Right cardiac atrium (tissue), 5 donors: Measurements from ENCODE around the gene CAMKV. TPM values are rescaled to one million over a fixed set of nuclear protein-coding genes. Genes with fewer than 3 reads are reported as not detected.
A peak's percentile ranks its signal among the peaks of the same experiment; 100 is the strongest.

Experiments
- ATAC-seq, 2 donors: fragments of 200-7000 bp; cut with Tn5 transposase; one replicate each; pipeline versions ENCODE4 v1.8.0 to v1.9.1; 2020; ENCODE audit warnings: moderate library complexity in 2 of 2, mild to moderate bottlenecking in 1 of 2
- DNase-seq, 3 donors: peaks; one replicate each; pipeline ENCODE4 v3.0.0-alpha.2; 2020
- H3K27ac ChIP-seq: one replicate; pipeline ENCODE4 v1.5.1; 2013; ENCODE audit warnings: mild to moderate bottlenecking, low read length, control low read depth, moderate library complexity
- H3K27me3 ChIP-seq: one replicate; pipeline ENCODE4 v1.6.1; 2013; ENCODE audit not compliant: control insufficient read depth, insufficient read depth
- H3K4me1 ChIP-seq: one replicate; pipeline ENCODE4 v1.6.1; 2013; ENCODE audit warnings: low read length; ENCODE audit not compliant: control insufficient read depth, insufficient read depth
- H3K4me3 ChIP-seq: one replicate; pipeline ENCODE4 v1.5.1; 2013; ENCODE audit warnings: low read length, control low read depth
- H3K9me3 ChIP-seq: one replicate; pipeline ENCODE4 v1.6.1; 2013; ENCODE audit warnings: low read length; ENCODE audit not compliant: control insufficient read depth
- WGBS: extraction: QIAGEN DNeasy Blood & Tissue Kit; methylation state at CpG from one replicate; pipeline ENCODE4 v1.1.7; 2013; 5-methylcytosine and 5-hydroxymethylcytosine counted together
- intact Hi-C, 4 donors: fragments of 100-400 bp; cut with DNase I; formaldehyde crosslinking; loops; one replicate each; pipeline versions ENCODE4 v1.11.0 to v1.14.0; 2022 to 2023
- polyA plus RNA-seq: library from polyadenylated mRNA; stranded (reverse); fragments of 200-250 nt; gene quantifications from one replicate; pipeline ENCODE4 v1.2.3, GENCODE V29; 2013
- total RNA-seq, 4 donors: library from RNA; stranded (reverse); fragmentation: NEBNext Ultra II Directional; extraction: Animal tissue kit (Norgen Biotek cat#: 25700); gene quantifications; one replicate each; pipeline ENCODE4 v1.2.1, GENCODE V29; 2021
- donor health status: healthy with polysubstance abuse.
- donor health status: DM: no; HTN: yes; CAD: no.
- donor health status: DM: no; HTN: no; CAD: no.
- donor health status: DM: no; HTN: yes; CAD: no; lungs with severe emphysema.
- donor health status: DM: yes; HTN: yes; CAD: no.

CAMKV gene
- total and polyA plus RNA-seq, 5 donors: not detected

- Histone ChIP-seq H3K27ac (no peak overlapping the region), H3K4me1 (no peaks in the 10 kb centered on the region), H3K27me3 (no peaks in the 10 kb centered on the region), H3K4me3 (no peak overlapping the region), H3K9me3 (no peaks in the 10 kb centered on the region)
- DNase-seq (no peak), ATAC-seq (no peak)
- intact Hi-C loops: no loop called here
- WGBS: 76% methylated on average over 4 of the region's 4 CpGs
These were observed 3.1 kb upstream of the CAMKV start for GRCh38 chr3:49872801-49873281.

DNA sequence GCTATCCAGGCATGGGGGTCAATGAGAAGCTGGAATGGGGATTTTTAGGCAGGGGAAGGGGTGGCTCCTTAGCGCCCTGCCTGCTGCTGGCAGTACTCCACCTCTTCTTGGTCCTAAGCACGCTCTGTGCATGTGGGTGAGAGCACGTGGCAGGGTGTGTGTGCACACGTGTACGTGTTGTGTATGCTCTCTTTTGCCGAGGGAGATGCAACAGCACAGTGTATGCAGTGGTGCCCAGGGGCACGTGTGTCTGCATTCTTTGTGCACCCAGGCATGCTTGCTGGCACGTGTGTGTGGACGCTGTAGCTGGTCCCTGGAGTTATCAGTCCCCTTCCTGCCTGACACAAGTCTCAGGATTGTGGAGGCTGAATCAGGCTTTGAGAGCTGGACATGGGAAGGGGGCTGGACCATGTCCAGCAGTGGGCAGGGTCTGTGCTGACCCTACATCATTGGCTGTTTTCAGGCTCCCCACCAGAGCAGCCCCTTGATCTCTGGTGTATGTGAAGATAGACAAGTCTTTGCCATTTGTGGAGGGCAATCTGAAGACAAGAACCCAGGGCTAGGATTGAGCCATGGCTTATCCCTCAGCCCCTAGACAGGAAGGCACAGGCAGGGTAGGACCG is 1.9 kb upstream of the CAMKV start:
- 44% methylated on average over 10 of the region's 10 CpGs for WGBS
- intact Hi-C loops: no loop called here
- ATAC-seq (no peak), DNase-seq (no peak)
- H3K4me3 ChIP-seq: no peak overlapping the region
- no peaks in the 10 kb centered on the region for H3K9me3 ChIP-seq
- no peaks in the 10 kb centered on the region for H3K27me3 ChIP-seq
- no peak overlapping the region for H3K27ac ChIP-seq
- no peaks in the 10 kb centered on the region for H3K4me1 ChIP-seq

- Histone ChIP-seq H3K4me3 (peak overlapping the region; percentile 43), H3K4me1 (no peaks in the 10 kb centered on the region), H3K27ac (no peak overlapping the region), H3K27me3 (no peaks in the 10 kb centered on the region), H3K9me3 (no peaks in the 10 kb centered on the region)
- intact Hi-C loops: no loop called here
- DNase-seq (no peak), ATAC-seq (no peak)
- WGBS: 3% methylated on average over 23 of the region's 23 CpGs
These were observed 742 bp downstream of the CAMKV start for GRCh38 chr3:49868862-49869466.

DNA sequence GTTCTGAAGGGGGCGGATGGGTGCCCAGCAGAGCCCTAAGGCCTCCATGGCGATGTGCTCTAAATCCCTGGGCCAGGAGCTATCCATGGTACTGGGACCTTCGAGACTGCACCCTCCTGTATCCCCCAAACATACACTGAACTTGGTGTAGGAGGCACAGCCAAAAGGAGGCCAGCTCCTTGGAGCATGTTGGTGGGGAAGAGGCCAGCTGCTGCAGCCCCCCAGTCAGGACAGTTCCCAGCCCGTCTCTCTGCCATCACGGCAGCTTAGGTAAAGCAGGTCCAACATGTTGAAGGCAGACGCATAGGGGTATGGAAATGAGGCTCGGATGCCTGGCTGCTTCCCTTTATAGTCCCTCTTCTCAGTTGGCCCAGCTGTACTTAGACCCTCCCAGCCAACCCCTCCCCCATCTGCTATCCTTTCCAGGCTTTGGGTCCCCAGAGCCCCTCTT is 1.8 kb downstream of the CAMKV start:
- ATAC-seq: no peak
- Histone ChIP-seq H3K27ac (no peak overlapping the region), H3K27me3 (no peaks in the 10 kb centered on the region), H3K4me3 (no peak overlapping the region), H3K4me1 (no peaks in the 10 kb centered on the region), H3K9me3 (no peaks in the 10 kb centered on the region)
- no peak for DNase-seq
- WGBS: 20% methylated on average over 7 of the region's 7 CpGs
- intact Hi-C loops: no loop called here

DNA sequence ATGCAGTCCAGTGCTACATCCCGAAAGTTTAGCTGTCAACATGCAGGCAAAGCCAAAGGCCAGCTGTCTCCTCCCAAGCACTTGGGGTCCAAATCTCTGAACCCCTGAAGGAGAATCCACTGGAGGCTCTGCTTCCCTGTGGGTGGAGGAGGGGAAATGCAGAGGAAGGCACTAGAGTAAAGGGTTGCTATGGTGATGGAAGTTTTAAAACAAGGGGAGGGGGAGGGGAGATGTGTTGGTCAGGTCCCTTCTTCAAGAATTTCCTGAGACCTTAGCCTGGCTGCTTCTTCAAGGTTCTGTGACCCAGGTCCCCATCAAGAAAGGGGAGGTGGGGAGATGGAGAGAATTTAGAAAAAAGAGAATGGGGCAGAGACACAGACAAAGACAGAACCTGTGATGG is 2.3 kb downstream of the CAMKV start:
- DNase-seq (no peak), ATAC-seq (no peak)
- Histone ChIP-seq H3K9me3 (no peaks in the 10 kb centered on the region), H3K4me1 (no peaks in the 10 kb centered on the region), H3K4me3 (no peak overlapping the region), H3K27ac (no peak overlapping the region), H3K27me3 (no peaks in the 10 kb centered on the region)
- WGBS: 90% methylated on average over 1 of the region's 1 CpG
- intact Hi-C loops: no loop called here

DNA sequence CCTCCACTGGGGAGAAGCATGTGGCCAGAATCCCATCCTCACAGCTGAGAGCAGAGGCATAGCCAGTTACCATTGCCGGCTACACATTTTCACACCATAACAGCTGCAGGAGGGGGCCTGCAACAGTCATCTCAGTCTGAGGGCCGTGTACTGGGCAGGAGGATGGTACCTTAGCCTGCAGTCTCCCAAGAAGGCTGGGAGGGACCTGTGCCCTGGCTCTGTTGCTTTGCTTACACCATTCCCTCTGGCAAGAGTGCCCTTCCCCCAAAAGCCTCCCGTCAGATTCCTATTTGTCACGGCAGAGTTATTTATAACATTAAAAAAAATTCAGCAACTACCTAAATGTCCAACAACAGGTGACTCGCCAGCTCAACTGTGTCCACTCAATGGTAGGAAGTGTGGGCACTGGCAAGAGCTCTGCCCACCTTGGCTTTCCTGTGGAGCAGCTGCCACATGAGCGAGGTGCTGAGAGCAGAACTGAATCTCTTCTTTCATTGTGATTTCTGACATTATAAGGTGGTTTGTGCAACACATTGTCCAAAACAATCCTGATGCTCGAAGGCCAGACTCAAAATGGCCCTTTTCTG is 4.4 kb downstream of the CAMKV start:
- Histone ChIP-seq H3K4me3 (no peak overlapping the region), H3K9me3 (no peaks in the 10 kb centered on the region), H3K4me1 (no peaks in the 10 kb centered on the region), H3K27me3 (no peaks in the 10 kb centered on the region), H3K27ac (no peak overlapping the region)
- no peak for ATAC-seq
- no peak for DNase-seq
- WGBS: 46% methylated on average over 7 of the region's 7 CpGs
- intact Hi-C loops: no loop called here

DNA sequence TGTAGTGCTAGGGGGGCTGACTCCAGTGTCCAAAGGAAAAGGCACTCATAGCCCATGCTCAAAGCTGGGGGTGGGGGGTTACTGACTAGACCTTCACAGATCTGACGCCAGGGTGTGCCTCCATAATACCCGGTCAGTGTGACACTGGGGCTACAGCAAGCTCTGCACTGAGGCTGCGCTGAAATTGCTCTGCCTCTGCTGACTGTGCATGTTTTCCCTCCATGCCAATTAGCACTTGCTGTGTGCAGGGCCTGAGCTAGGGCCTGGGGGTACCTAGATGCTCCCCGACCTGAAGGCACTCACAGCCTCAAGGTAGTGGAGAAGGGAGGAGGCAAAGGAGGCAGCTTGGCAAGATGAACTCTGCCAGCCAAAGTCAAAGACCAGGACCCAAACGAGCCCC is 5.2 kb downstream of the CAMKV start:
- no peaks in the 10 kb centered on the region for H3K4me1 ChIP-seq
- H3K27me3 ChIP-seq: no peaks in the 10 kb centered on the region
- intact Hi-C loops: no loop called here
- WGBS: 59% methylated on average over 5 of the region's 5 CpGs
- H3K9me3 ChIP-seq: no peaks in the 10 kb centered on the region
- ATAC-seq (no peak), DNase-seq (no peak)
- H3K4me3 ChIP-seq: no peak overlapping the region
- H3K27ac ChIP-seq: no peak overlapping the region

GRCh38 chr3:49859576-49860305 is 10.0 kb downstream of the CAMKV start:
- intact Hi-C loops: no loop called here
- Histone ChIP-seq H3K4me3 (no peak overlapping the region), H3K27ac (no peak overlapping the region), H3K4me1 (no peaks in the 10 kb centered on the region), H3K9me3 (no peaks in the 10 kb centered on the region), H3K27me3 (no peaks in the 10 kb centered on the region)
- WGBS: 83% methylated on average over 12 of the region's 12 CpGs
- ATAC-seq (no peak), DNase-seq (peak in 1 of 3 donors; percentile 7)

GRCh38 chr3:49856181-49857005 is 13.3 kb downstream of the CAMKV start, which contains the start of gene TRAIP:
Gene TRAIP (minus strand): TSS chr3:49856564. CDS start chr3:49856453, 111 bp downstream.
- Histone ChIP-seq H3K4me1 (no peaks in the 10 kb centered on the region), H3K27me3 (no peaks in the 10 kb centered on the region), H3K9me3 (no peaks in the 10 kb centered on the region), H3K4me3 (peak within 1 kb of the TSS; percentile 46), H3K27ac (peak within 1 kb of the TSS; percentile 82)
- intact Hi-C loops: no loop called here
- WGBS: 2% methylated on average over 52 of the region's 52 CpGs
- ATAC-seq: peak; percentile 98 to 99
- peak; percentile 94 to 97 (median 97) for DNase-seq

- H3K9me3 ChIP-seq: no peaks in the 10 kb centered on the region
- no peaks in the 10 kb centered on the region for H3K27me3 ChIP-seq
- 49% methylated on average over 5 of the region's 5 CpGs for WGBS
- peak overlapping the region; percentile 46 for H3K4me3 ChIP-seq
- no peaks in the 10 kb centered on the region for H3K4me1 ChIP-seq
- ATAC-seq: no peak
- H3K27ac ChIP-seq: no peak overlapping the region
- intact Hi-C loops: no loop called here
- DNase-seq: no peak
These were observed 14.0 kb downstream of the CAMKV start for GRCh38 chr3:49855662-49856061.
